NCI-H345 (cell line): ENCODE results near the gene VSTM2L.
"Not testable (repeated sequence)": the region's sequence is repeated elsewhere in the genome, so short reads cannot be mapped to it uniquely, and the experiment has no call there.

Source experiments
- DNase-seq: peaks from one replicate; lab custom pipeline; 2025; lab: John Stamatoyannopoulos, UW

Gene VSTM2L

GRCh38 chr20:37937686-37938085 is 34.8 kb downstream of the VSTM2L start:
- no peak for DNase-seq

DNA sequence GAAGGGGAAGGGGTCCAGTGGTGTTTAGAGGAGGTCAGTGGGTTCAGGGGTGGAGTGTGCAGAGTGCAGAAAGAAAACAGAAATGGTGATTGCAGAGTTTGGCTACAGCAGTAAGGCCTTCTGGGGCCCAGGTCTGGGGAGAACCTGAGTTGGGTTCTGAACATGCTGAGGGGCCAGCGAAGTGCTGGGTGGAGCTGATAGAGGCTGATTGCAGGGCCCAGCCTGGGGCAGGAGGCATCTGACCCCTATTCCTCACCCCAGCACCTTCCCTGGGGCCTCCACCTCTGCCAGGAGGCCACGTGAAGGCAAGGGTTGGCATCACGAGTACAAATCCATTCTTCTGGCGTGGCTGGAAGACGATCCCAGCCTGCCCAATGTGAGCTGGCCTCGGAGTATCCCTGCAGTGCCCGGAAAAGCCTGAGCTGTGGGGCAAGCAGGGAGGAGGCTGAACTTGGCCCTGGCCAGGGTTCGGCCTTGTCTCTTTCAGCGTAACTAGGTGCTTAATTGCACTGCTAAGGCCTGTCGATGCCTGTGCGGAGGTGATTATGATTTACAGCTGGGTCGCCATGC is 35.3 kb downstream of the VSTM2L start:
- no peak for DNase-seq

GRCh38 chr20:37938954-37939353 is 36.0 kb downstream of the VSTM2L start:
- DNase-seq = no peak

DNA sequence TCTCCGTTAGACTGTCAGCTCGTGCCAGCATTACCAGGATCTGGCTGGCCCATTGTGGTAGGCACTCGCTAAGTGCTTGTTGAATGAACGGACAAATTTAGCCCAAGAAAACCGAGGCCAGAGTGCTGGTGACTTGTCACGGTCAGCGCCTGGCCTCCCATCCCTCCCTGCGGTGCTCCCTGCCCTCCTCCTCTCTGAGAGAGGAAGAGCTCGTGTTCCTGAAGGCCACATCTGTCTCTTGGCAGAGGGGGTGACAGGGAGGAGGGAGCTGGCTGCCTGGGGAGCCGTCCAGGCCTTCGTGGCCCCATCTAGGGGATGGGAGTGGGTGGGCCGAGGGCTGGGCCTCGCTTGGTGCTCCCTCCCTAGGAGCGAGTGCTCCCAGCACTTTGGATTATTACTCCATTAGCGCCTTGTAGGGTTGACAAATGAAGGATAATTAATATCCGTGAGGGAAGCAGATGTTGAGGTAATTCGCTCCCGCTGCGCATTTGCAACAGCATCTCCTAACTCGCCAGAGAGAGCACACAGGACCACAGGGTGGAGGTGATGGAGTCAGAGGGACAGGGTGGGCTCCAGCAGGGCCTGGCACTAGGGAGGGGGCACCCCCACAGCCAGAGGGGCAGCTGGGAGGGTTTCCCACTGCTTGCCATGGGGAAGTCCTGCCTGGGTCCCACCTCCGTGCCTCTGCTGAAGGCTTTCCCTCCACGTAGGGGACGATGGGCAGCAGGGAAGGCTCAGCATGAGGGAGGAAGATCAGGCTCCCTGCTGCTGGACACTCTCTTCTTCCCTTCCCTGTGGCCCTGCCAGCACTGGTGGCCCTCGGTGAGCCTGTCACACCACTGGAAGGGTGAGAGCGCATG is 37.0 kb downstream of the VSTM2L start:
- no peak for DNase-seq

DNA sequence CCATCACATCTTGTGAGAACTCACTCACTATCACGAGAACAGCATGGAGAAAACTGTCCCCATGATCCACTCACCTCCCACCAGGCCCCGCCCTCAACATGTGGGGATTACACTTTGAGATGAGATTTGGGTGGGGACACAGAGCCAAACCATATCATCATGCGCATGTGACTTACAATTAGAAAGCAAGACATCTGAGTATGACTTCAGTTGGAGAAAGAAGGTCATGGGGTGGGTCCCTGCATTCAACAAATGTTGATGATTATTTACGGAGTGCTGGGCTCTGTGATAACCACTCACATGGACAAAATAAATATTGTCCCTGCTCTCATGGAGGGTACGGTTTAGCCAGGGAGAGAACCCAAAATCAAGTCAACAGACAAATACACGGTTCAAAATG is 37.9 kb downstream of the VSTM2L start:
- DNase-seq = no peak

DNA sequence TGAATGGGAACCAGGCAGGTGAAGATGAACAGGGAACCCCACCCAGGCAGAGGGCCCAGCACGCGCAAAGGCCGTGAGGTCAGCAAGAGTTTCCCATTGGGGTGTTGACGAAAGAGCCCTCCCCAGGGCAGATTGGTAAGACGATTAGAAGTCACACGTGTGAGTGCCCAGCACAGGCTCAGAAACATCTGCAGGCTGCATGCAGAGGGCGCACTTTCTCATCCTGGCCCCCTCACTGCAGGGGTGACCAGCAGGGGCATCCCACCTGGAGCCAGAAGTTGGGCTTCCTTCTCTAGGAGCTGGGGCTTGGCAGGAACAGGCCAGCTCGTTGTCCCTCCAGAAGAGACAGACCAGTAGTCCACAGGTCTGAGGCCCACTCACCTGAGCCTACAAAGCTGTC is 38.4 kb downstream of the VSTM2L start:
- no peak for DNase-seq

GRCh38 chr20:37941992-37942391 is 39.1 kb downstream of the VSTM2L start:
- DNase-seq = no peak

GRCh38 chr20:37943033-37943432 is 40.1 kb downstream of the VSTM2L start:
- DNase-seq = no peak

DNA sequence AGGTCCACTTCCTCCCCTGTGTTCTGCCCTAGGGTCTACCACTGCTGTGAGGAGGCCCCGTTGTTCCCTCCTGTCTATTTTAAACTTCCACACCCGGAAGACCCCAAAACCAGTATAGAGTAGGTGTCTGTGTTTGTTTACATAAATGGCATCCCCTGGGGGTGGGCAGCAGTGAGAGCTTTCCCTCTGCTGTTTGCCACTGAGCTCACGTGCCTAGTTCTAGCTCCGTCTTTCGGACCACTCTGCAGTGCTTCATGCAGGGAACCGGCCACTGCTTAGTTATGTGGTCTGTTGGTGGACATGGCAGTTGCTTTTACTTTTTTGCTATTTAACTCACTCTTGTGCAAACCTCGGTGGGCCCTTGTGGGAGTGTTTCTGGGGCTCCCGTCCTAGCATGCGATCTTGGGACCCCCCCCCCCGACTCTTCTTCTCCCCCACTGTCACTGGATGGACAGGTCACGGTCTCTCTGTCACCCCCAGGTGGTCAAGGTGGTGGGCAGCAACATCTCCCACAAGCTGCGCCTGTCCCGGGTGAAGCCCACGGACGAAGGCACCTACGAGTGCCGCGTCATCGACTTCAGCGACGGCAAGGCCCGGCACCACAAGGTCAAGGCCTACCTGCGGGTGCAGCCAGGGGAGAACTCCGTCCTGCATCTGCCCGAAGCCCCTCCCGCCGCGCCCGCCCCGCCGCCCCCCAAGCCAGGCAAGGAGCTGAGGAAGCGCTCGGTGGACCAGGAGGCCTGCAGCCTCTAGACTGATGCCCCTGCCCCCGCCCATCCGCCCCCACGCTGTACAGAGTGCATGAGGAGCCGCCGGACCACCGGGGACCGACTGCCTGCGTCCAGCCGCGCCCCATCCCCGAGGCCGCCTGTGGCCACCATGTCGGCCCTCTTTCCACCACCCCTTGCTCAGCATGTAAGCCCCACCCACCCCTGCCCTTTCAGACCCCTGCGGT is 40.9 kb downstream of the VSTM2L start:
- no peak for DNase-seq

DNA sequence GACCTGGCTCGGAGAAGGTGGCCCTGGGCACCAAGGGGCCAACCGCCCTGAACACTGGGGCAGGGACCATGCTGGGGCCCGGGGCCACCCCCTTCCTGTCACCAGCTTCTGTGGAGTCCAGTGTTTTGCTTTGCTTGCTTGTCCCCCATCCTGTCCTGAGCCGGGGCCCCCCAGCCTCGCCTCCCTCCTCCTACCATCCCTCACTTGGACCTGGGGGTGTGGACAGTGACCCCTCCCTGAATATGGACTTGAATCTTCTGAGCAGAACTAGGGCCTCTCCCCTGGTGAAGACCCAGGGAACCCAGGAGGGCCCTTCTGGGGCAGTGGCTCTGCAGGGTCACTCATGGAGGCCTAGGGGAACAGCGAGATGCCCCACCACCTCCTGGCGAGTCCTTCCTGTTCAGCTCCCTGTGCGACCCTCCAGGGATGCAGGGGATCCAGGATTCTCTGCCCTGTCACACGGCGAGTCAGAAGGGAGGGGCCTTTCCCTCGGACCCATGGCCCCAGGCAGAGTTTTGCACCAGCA is 41.6 kb downstream of the VSTM2L start:
- DNase-seq = no peak

DNA sequence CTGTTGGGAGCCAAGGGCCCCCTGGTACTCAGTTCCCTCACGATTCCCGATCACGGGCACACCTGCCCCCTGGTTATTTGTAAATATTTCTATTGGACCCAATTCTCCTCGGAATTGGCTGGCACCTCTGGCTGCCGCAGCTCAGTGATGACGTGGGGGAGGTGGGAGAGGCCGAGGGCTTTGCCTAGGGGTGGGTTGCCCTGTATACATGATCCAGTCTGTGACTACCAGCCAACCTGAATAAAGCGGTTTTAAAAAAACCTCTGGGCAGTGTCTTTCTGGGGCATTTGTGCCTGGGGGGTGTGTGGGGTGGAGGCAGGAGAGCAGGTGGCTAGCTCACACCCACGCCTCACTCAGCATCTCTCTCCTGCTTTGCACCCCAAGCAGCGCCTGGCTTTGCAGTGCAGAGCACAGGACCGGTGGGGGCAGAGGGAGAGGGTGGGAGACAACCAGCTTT is 42.2 kb downstream of the VSTM2L start:
- peak; percentile 84 for DNase-seq

DNA sequence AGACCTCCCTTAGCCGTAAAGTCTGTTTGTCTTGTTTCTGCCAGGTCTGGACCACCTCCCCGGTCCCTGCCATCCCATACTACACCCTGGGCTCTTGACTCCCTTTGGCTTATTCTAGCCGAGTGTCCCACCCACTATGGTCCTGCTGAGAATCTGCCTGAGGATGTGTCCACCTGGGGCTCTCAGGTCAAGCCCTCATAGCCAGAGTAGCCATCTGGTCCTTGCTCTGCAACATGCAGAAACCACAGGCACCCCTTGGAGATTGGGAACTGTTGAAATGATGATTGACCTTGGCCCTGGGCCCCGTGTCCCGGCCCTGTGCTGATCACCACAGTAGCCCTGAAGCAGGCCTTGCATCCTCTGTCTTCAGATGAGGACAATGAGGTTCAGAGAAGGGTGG is 44.0 kb downstream of the VSTM2L start:
- DNase-seq = no peak

DNA sequence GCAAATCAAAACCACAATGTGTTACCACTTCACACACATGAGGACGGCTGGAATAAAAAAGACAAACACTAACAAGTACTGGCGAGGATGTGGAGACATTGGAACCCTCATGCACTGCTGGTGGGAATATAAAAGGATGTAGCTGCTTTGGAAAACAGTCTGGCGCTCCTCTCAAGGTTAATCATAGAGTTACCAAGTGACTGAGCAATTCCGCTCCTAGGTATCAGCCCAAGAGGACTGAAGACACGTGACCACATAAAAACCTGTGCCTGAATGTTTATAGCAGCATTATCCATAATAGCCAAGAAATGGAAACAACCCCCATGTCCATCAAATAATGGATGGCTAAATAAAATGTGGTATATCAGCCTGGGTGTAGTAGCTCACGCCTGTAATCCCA is 45.0 kb downstream of the VSTM2L start:
- DNase-seq = no peak

GRCh38 chr20:37948956-37949355 is 46.0 kb downstream of the VSTM2L start:
- no peak for DNase-seq

DNA sequence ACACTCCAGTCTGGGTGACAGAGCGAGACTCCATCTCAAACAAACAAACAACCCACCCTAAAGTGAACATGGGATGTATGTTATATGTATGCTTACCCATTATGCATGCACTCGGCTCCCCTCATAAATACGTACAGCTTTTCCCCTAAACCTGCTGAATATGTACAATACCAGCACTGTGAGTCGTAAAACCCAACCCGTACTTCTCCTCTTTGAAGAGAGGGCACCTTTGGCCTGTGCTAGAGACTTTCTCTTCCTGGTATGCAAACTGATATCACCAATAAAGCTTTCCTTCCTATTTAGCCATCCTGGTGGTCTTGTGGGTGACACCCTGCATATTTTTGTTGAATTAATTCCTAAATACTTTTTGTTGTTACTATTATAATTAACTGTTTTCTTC is 51.3 kb downstream of the VSTM2L start:
- DNase-seq = no peak

GRCh38 chr20:37954626-37955025 is 51.7 kb downstream of the VSTM2L start:
- DNase-seq = no peak

DNA sequence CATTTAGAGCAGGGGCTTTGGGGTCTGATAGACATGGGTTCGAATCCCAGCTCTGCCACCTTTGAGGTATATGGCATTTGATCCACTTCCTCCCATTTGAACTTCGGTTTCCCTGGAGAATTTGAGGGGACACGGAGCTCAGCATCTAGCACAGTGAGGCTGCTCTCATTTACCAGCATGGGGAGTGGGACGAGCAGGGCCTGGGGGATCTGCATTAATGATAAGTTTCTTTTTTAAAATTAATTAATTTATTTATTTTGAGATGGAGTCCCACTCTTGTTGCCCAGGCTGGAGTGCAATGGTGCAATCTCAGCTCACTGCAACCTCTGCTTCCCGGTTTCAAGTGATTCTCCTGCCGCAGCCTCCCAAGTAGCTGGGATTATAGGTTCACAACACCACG is 52.6 kb downstream of the VSTM2L start:
- no peak for DNase-seq

DNA sequence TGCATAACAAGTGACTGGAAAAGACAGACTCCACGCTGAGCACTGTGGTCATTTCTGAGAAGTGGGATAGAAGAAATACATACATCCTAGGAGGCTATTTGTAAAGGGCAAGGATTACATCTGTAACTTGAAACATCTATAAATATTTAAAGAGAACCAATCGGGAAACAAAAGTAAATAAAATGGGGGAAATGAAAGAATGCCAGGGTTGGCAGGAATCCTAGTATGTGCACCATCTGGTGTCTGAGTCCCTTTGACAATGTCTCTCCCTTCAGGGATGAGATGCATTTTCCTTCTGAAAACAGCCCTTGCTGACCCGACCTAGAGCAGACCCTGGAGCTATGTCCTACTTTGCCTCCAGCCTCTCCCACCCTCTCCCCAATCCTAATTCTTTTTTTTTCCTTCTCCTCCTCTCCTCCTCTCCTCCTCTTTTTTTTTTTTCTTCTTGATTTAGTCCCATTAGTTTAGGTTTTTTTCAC is 53.2 kb downstream of the VSTM2L start:
- DNase-seq = peak; percentile 67

DNA sequence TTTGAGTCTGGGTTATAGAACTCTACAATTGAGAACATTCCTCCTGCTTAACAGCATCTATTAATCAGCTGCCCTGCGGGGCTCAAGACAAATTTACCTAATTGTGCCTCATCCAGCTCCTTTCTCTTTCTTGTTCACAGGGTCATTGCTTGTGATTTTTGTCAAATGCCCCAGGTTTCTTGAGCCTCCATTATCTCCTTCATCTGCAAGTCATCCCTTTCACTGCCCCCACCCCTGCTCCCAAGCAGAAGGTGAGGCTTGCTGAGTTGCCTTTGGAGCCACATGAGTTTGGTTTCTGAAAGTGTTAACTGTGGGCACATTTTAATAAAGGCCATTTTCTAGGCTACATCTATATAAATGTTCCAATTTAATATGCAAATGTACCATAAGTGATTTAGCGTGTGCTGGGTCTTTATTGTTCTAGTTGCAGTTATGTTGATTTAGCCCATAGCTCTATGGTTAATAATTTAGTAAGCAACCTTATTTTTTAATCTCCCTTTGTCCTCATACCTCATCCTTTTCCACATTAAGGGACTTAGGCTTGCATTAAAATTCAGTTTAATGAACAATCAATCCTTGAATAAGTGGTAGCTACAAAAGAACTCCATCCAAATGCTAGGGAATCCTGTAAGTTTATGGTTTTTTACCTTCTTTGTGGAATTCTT is 56.1 kb downstream of the VSTM2L start:
- no peak for DNase-seq

GRCh38 chr20:37961066-37961465 is 58.1 kb downstream of the VSTM2L start:
- DNase-seq = no peak

DNA sequence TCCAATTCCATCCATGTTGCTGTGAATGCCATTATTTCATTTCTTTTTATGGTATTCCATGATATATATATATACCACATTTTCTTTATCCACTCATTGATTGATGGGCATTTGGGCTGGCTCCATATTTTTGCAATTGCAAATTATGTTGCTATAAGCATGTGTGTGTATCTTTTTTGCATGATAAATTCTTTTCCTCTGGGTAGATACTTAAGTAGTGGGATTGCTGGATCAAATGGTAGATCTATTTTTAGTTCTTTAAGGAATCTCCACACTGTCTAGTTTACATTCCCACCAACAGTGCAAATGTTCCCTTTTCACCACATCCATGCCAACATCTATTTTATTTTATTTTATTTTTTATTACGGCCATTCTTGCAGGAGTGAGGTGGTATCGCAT is 60.6 kb downstream of the VSTM2L start:
- not testable (repeated sequence) for DNase-seq
